Thyroid gland (tissue), 4 donors: Measurements from ENCODE around the gene ITGAE. TPM values are rescaled to one million over a fixed set of nuclear protein-coding genes. Genes with fewer than 3 reads are reported as not detected.

Source experiments
- DNase-seq, 2 donors: peaks; one replicate each; pipeline ENCODE4 v3.0.0-alpha.2; 2019
- H3K27ac ChIP-seq, 3 donors: fragments of 200-600 bp; sonication (generic); 1 replicate in 2 of 3; 2 replicates in 1 of 3; pipeline ENCODE4 v1.5.1; 2016 to 2019; ENCODE audit warnings: mild to moderate bottlenecking in 1 of 3, moderate library complexity in 1 of 3
- H3K27me3 ChIP-seq: fragments of 200-600 bp; sonication (generic); one replicate; pipeline ENCODE4 v1.5.1; 2019
- H3K36me3 ChIP-seq, 2 donors: fragments of 200-600 bp; sonication (generic); one replicate each; pipeline ENCODE4 v1.5.1; 2016 to 2019
- H3K4me1 ChIP-seq, 2 donors: fragments of 200-600 bp; sonication (generic); one replicate each; pipeline ENCODE4 v1.5.1; 2017 to 2019
- H3K4me3 ChIP-seq, 3 donors: fragments of 200-600 bp; sonication (generic); replicated peaks in 1 of 3; 1 replicate in 2 of 3; 2 replicates in 1 of 3; pipeline ENCODE4 v1.5.1; 2016; ENCODE audit warnings: mild to moderate bottlenecking in 1 of 3
- H3K9me3 ChIP-seq: fragments of 200-600 bp; sonication (generic); one replicate; pipeline ENCODE4 v1.5.1; 2017
- CTCF ChIP-seq, 6 experiments: fragments of 200-600 bp in 3 of 6; fragments of 450-650 bp in 3 of 6; sonication (generic) in 3 of 6; IDR thresholded peaks; one replicate each; pipeline ENCODE4 v1.5.1; 2016 to 2019; ENCODE audit warnings: antibody characterized with exemption in 6 of 6, mild to moderate bottlenecking in 2 of 6, inconsistent platforms in 1 of 6, moderate library complexity in 1 of 6
- POLR2A ChIP-seq, 2 donors: fragments of 450-650 bp; IDR thresholded peaks; one replicate each; pipeline ENCODE4 v1.6.1; 2017; ENCODE audit warnings: antibody characterized with exemption in 2 of 2, mild to moderate bottlenecking in 2 of 2, moderate library complexity in 1 of 2
- WGBS, 2 donors: methylation state at CpG; one replicate each; pipeline ENCODE4 v1.1.5; 2017; 5-methylcytosine and 5-hydroxymethylcytosine counted together
- intact Hi-C: fragments of 100-400 bp; cut with DNase I; formaldehyde crosslinking; loops from one replicate; pipeline ENCODE4 v1.15.1; 2023
- total RNA-seq, 4 donors: library from RNA; depleted of rRNA; stranded (reverse); fragments of >200 nt; gene quantifications; one replicate each; pipeline ENCODE4 v1.2.3, GENCODE V29; 2016

Gene ITGAE
- total RNA-seq, 4 donors from 2014 or later, result 5.5 to 31.9 (median 19.4) TPM

- H3K4me3 ChIP-seq, result no peak overlapping the region
- intact Hi-C loops, result no loop called here
Observed at GRCh38 chr17:3683054-3683511, 117.9 kb downstream of the ITGAE start.

GRCh38 chr17:3682033-3682432 is 119.0 kb downstream of the ITGAE start:
- intact Hi-C loops, result no loop called here
- H3K27me3 ChIP-seq, result no peaks in the 10 kb centered on the region
- no peak overlapping the region for H3K27ac ChIP-seq
- WGBS, 2 donors, result 86% methylated on average over 12 of the region's 12 CpGs
- H3K4me1 ChIP-seq, result no peaks in the 10 kb centered on the region
- H3K9me3 ChIP-seq, result no peaks in the 10 kb centered on the region
- H3K4me3 ChIP-seq, result no peak overlapping the region
- TF ChIP-seq CTCF (IDR thresholded peaks at IDR 0.05) (no peak), POLR2A (IDR thresholded peaks at IDR 0.05) (no peak)
- DNase-seq, result no peak
- no peaks in the 10 kb centered on the region for H3K36me3 ChIP-seq

More at GRCh38 chr17:3683054-3683511, 117.9 kb downstream of the ITGAE start:
- 25 to 32% methylated on average over 8 to 10 of the region's 10 CpGs for WGBS, 2 donors
- no peaks in the 10 kb centered on the region for H3K9me3 ChIP-seq
- no peak overlapping the region for H3K27ac ChIP-seq
- peak in 1 of 2 donors; percentile 16 for DNase-seq
- no peaks in the 10 kb centered on the region for H3K4me1 ChIP-seq
- H3K27me3 ChIP-seq, result no peaks in the 10 kb centered on the region
- H3K36me3 ChIP-seq, result no peaks in the 10 kb centered on the region
- peak; percentile 58 to 90 (median 60) for TF ChIP-seq CTCF (IDR thresholded peaks at IDR 0.05)
- no peak for TF ChIP-seq POLR2A (IDR thresholded peaks at IDR 0.05)

- intact Hi-C loops, result no loop called here
- Histone ChIP-seq H3K27ac (no peak overlapping the region), H3K27me3 (no peaks in the 10 kb centered on the region), H3K4me1 (no peaks in the 10 kb centered on the region), H3K36me3 (no peaks in the 10 kb centered on the region), H3K4me3 (no peak overlapping the region), H3K9me3 (no peaks in the 10 kb centered on the region)
- 73 to 77% methylated on average over 10 to 20 of the region's 20 CpGs for WGBS, 2 donors
- TF ChIP-seq POLR2A (IDR thresholded peaks at IDR 0.05) (no peak), CTCF (IDR thresholded peaks at IDR 0.05) (no peak)
- no peak for DNase-seq
Observed at GRCh38 chr17:3681565-3681964, 119.4 kb downstream of the ITGAE start.

- Histone ChIP-seq H3K4me1 (no peaks in the 10 kb centered on the region), H3K27me3 (no peaks in the 10 kb centered on the region), H3K9me3 (no peaks in the 10 kb centered on the region), H3K36me3 (no peaks in the 10 kb centered on the region), H3K4me3 (no peak overlapping the region), H3K27ac (no peak overlapping the region)
- intact Hi-C loops, result no loop called here
- no peak for TF ChIP-seq CTCF (IDR thresholded peaks at IDR 0.05)
- no peak for TF ChIP-seq POLR2A (IDR thresholded peaks at IDR 0.05)
- DNase-seq, result no peak
- 85 to 88% methylated on average over 12 of the region's 12 CpGs for WGBS, 2 donors
Observed at GRCh38 chr17:3681057-3681456, 119.9 kb downstream of the ITGAE start.

- Histone ChIP-seq H3K27me3 (no peaks in the 10 kb centered on the region), H3K4me1 (no peaks in the 10 kb centered on the region)
Observed at GRCh38 chr17:3679531-3680126, 121.4 kb downstream of the ITGAE start.

More at GRCh38 chr17:3679531-3680126, 121.4 kb downstream of the ITGAE start:
- TF ChIP-seq CTCF (IDR thresholded peaks at IDR 0.05), result no peak
- no peak for TF ChIP-seq POLR2A (IDR thresholded peaks at IDR 0.05)
- intact Hi-C loops, result no loop called here
- no peaks in the 10 kb centered on the region for H3K9me3 ChIP-seq
- H3K36me3 ChIP-seq, result no peaks in the 10 kb centered on the region
- 52 to 72% methylated on average over 19 to 20 of the region's 20 CpGs for WGBS, 2 donors
- no peak overlapping the region for H3K27ac ChIP-seq
- H3K4me3 ChIP-seq, result no peak overlapping the region
- no peak for DNase-seq
